RWPE2 (cell line): ENCODE results near the gene NDRG4.

ENCODE experiments used
- ATAC-seq: fragments of 200-7000 bp; cut with Tn5 transposase; 3 replicates; pipeline ENCODE4 v1.9.1; 2021; ENCODE audit warnings: low read depth
- DNase-seq: peaks from one replicate; pipeline ENCODE4 v3.0.0-alpha.2; 2020; ENCODE audit warnings: low spot score
- H3K27ac ChIP-seq: fragments of 450-650 bp; 2 replicates; pipeline ENCODE4 v1.5.1; 2017; ENCODE audit warnings: mild to moderate bottlenecking; ENCODE audit not compliant: poor library complexity, severe bottlenecking
- H3K27me3 ChIP-seq: fragments of 250-450 bp; sonication (Bioruptor Pico); 2 replicates; pipeline ENCODE4 v1.5.1; 2021; ENCODE audit warnings: mild to moderate bottlenecking, moderate library complexity; ENCODE audit not compliant: insufficient read depth, poor library complexity, severe bottlenecking
- H3K36me3 ChIP-seq: fragments of 250-450 bp; sonication (Bioruptor Pico); 2 replicates; pipeline ENCODE4 v1.5.1; 2020; ENCODE audit warnings: low read depth, mild to moderate bottlenecking, moderate library complexity
- H3K4me1 ChIP-seq: fragments of 250-450 bp; sonication (Bioruptor Pico); 2 replicates; pipeline ENCODE4 v1.5.1; 2021; ENCODE audit warnings: mild to moderate bottlenecking, moderate library complexity; ENCODE audit not compliant: insufficient read depth, poor library complexity, severe bottlenecking
- H3K4me3 ChIP-seq: fragments of 250-450 bp; sonication (Bioruptor Pico); 2 replicates; pipeline ENCODE4 v1.5.1; 2021; ENCODE audit warnings: mild to moderate bottlenecking, moderate library complexity; ENCODE audit not compliant: severe bottlenecking
- H3K9me3 ChIP-seq: fragments of 250-450 bp; sonication (Bioruptor Pico); 2 replicates; pipeline ENCODE4 v1.5.1; 2021; ENCODE audit warnings: mild to moderate bottlenecking, moderate library complexity; ENCODE audit not compliant: severe bottlenecking
- TF ChIP-seq, protein P1 (sequence below): fragments of 450-650 bp; IDR thresholded peaks from one replicate; pipeline ENCODE4 v1.5.1; 2017; ENCODE audit warnings: mild to moderate bottlenecking, moderate library complexity; ENCODE audit not compliant: poor library complexity, severe bottlenecking

The NDRG4 gene, protein sequence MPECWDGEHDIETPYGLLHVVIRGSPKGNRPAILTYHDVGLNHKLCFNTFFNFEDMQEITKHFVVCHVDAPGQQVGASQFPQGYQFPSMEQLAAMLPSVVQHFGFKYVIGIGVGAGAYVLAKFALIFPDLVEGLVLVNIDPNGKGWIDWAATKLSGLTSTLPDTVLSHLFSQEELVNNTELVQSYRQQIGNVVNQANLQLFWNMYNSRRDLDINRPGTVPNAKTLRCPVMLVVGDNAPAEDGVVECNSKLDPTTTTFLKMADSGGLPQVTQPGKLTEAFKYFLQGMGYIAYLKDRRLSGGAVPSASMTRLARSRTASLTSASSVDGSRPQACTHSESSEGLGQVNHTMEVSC

DNA sequence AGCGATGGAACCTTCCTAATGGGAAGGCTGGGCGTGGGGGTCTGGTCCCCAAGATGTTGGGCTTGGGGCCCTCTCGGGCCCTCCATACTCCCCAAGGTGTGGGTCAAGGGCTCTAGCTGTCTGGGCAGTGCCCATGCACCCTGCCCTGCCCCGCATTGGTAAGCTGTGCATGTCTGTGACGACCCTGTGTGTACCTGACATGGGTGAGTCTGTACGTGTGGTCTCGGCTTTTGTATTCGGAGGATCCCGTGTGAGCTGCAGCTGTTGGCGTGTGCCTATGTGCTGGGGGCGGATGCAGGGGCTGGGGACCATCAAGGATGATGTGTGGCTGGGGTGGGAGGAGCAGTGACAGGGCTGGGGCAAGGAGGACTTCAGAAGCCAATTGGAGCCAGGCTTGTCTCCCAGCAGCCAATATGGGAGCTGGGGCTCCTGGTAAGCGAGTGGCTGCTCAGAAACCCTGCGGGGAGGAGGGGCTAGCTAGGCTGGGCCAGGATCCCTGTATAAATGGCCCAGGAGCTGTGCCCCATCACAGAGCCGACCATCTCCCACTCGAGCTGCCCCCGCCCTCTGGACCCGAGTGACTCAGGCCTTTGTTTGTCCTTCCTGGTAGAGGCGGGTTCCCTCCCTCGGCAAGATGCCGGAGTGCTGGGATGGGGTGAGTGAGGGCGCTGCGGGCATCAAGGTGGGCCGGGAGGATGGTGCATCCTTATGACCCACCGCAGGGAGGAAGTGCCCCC lies at the start of gene NDRG4:
TSS of gene NDRG4 (plus strand) at position 529 of the 737 bp plus-strand sequence. CDS start at position 635, 106 bp downstream.
- DNase-seq, result peak; percentile 80
- TF ChIP-seq, protein P1, sequence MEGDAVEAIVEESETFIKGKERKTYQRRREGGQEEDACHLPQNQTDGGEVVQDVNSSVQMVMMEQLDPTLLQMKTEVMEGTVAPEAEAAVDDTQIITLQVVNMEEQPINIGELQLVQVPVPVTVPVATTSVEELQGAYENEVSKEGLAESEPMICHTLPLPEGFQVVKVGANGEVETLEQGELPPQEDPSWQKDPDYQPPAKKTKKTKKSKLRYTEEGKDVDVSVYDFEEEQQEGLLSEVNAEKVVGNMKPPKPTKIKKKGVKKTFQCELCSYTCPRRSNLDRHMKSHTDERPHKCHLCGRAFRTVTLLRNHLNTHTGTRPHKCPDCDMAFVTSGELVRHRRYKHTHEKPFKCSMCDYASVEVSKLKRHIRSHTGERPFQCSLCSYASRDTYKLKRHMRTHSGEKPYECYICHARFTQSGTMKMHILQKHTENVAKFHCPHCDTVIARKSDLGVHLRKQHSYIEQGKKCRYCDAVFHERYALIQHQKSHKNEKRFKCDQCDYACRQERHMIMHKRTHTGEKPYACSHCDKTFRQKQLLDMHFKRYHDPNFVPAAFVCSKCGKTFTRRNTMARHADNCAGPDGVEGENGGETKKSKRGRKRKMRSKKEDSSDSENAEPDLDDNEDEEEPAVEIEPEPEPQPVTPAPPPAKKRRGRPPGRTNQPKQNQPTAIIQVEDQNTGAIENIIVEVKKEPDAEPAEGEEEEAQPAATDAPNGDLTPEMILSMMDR, result no peak
- H3K27me3 ChIP-seq, result no peaks in the 10 kb centered on the region
- no peaks in the 10 kb centered on the region for H3K9me3 ChIP-seq
- ATAC-seq, result peak; percentile 73
- no peaks in the 10 kb centered on the region for H3K4me1 ChIP-seq
- no peaks in the 10 kb centered on the region for H3K36me3 ChIP-seq
- H3K27ac ChIP-seq, result no peak within 1 kb of the TSS
- H3K4me3 ChIP-seq, result peak within 1 kb of the TSS; percentile 24

DNA sequence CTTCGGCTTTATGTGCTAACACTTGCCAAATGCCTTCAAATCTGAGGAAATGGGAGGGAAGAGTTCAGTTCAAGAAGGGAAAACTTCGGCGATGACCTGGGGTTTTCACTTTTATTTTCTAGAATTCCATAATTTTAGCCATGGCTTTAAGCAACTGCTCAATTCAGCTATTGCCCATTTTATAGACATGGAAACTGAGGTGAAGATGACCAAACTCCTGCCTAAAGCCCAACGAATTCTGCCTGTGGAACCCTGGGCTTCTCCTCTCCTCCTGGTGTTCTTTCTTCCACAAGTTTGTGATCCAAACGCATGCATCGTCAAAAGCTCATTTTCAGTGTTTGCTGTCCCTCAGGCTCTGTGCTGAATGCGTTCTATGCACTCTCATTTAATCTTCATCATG lies 49.4 kb upstream of the NDRG4 start:
- no peaks in the 10 kb centered on the region for H3K9me3 ChIP-seq
- H3K36me3 ChIP-seq, result no peaks in the 10 kb centered on the region
- H3K27me3 ChIP-seq, result no peaks in the 10 kb centered on the region
- no peak overlapping the region for H3K4me3 ChIP-seq
- no peak overlapping the region for H3K27ac ChIP-seq
- ATAC-seq (no peak), DNase-seq (no peak)
- peaks cover 4% of the 10 kb centered on the region for H3K4me1 ChIP-seq
- TF ChIP-seq, protein P1, result no peak

DNA sequence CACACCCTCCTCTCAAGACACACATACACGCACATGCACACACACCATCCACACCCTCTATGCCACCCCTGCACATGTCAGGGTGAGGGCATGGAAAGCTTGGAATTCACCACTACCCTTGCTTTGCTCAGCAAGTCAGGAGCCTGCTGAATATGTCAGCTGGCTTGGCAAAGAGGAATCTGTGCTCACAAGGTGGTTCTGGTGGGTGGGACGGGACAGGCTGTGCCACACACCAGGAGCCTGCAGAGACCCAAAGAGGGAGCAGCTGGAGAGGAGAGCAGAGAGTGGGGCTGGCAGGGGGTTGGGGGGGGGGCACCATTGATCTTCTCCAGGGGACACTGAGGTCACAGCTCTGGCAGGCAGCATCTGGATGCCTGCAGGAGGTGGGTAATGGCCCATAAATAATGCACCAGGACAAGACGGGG lies 48.7 kb upstream of the NDRG4 start:
- no peaks in the 10 kb centered on the region for H3K9me3 ChIP-seq
- no peaks in the 10 kb centered on the region for H3K27me3 ChIP-seq
- ATAC-seq (no peak), DNase-seq (no peak)
- peaks cover 4% of the 10 kb centered on the region for H3K4me1 ChIP-seq
- H3K36me3 ChIP-seq, result no peaks in the 10 kb centered on the region
- H3K27ac ChIP-seq, result no peak overlapping the region
- TF ChIP-seq, protein P1, result no peak
- no peak overlapping the region for H3K4me3 ChIP-seq

DNA sequence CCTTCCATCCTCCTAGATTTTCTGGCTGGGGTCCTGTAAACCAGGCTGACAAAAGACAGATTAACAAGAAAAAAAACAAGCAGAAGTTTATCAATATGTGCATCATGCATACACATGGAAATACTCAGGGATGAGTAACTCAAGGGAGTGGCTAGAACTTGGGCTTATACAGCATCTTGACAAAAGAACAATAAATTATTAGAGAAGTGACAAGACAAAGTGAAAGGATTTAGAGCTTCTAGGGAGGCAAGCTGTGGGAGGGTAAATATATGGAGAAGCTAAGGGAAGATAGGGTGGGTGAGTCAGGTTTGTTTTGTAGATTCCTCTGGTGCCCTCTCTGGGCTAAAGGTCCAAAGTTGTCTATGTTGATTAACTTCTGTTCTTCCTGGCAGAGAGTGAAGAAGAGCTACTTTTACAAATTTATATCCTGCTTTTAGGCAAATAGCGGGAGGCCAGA lies 48.0 kb upstream of the NDRG4 start:
- TF ChIP-seq, protein P1, result no peak
- peaks cover 4% of the 10 kb centered on the region for H3K4me1 ChIP-seq
- H3K36me3 ChIP-seq, result no peaks in the 10 kb centered on the region
- H3K4me3 ChIP-seq, result no peak overlapping the region
- no peaks in the 10 kb centered on the region for H3K9me3 ChIP-seq
- DNase-seq, result no peak
- H3K27me3 ChIP-seq, result no peaks in the 10 kb centered on the region
- H3K27ac ChIP-seq, result no peak overlapping the region
- peak; percentile 88 for ATAC-seq
